ENCODE data around the gene NBEA.
A peak's percentile ranks its signal among the peaks of the same experiment; 100 is the strongest.
"Not testable (repeated sequence)": the region's sequence is repeated elsewhere in the genome, so short reads cannot be mapped to it uniquely, and the experiment has no call there.

NBEA gene

GRCh38 chr13:35309706-35310105 is 367.6 kb downstream of the NBEA start:
- DNase-seq, result peak; percentile 28

GRCh38 chr13:35332134-35332533 is 390.1 kb downstream of the NBEA start:
- DNase-seq, result no peak

GRCh38 chr13:35333157-35333556 is 391.1 kb downstream of the NBEA start:
- no peak for DNase-seq

GRCh38 chr13:35342440-35342839 is 400.4 kb downstream of the NBEA start:
- no peak for DNase-seq

- DNase-seq, result no peak
Measured at GRCh38 chr13:35343417-35343816, 401.3 kb downstream of the NBEA start.

GRCh38 chr13:35345992-35346391 is 403.9 kb downstream of the NBEA start:
- no peak for DNase-seq

GRCh38 chr13:35346494-35346893 is 404.4 kb downstream of the NBEA start:
- no peak for DNase-seq

GRCh38 chr13:35347679-35348205 is 405.7 kb downstream of the NBEA start:
- DNase-seq, result no peak

- no peak for DNase-seq
Measured at GRCh38 chr13:35349052-35349451, 407.0 kb downstream of the NBEA start.

- peak; percentile 79 for DNase-seq
Measured at GRCh38 chr13:35349673-35350278, 407.7 kb downstream of the NBEA start.

GRCh38 chr13:35354285-35354684 is 412.2 kb downstream of the NBEA start:
- no peak for DNase-seq

- no peak for DNase-seq
Measured at GRCh38 chr13:35354882-35355281, 412.8 kb downstream of the NBEA start.

GRCh38 chr13:35356572-35356971 is 414.5 kb downstream of the NBEA start:
- DNase-seq, result peak; percentile 63

GRCh38 chr13:35365883-35366282 is 423.8 kb downstream of the NBEA start:
- DNase-seq, result no peak

GRCh38 chr13:35367586-35367985 is 425.5 kb downstream of the NBEA start:
- DNase-seq, result no peak

GRCh38 chr13:35378939-35379338 is 436.9 kb downstream of the NBEA start:
- DNase-seq, result no peak

- DNase-seq, result no peak
Measured at GRCh38 chr13:35379663-35380062, 437.6 kb downstream of the NBEA start.

GRCh38 chr13:35387682-35388250 is 445.7 kb downstream of the NBEA start:
- DNase-seq, result no peak

- no peak for DNase-seq
Measured at GRCh38 chr13:35388441-35389355, 446.6 kb downstream of the NBEA start.

GRCh38 chr13:35389535-35389934 is 447.5 kb downstream of the NBEA start:
- DNase-seq, result no peak

- DNase-seq, result no peak
Measured at GRCh38 chr13:35392768-35393167, 450.7 kb downstream of the NBEA start.

- no peak for DNase-seq
Measured at GRCh38 chr13:35393886-35394285, 451.8 kb downstream of the NBEA start.

GRCh38 chr13:35408285-35408684 is 466.2 kb downstream of the NBEA start:
- not testable (repeated sequence) for DNase-seq
